ENCODE measurements around the gene SPDYC.

The SPDYC gene

DNA sequence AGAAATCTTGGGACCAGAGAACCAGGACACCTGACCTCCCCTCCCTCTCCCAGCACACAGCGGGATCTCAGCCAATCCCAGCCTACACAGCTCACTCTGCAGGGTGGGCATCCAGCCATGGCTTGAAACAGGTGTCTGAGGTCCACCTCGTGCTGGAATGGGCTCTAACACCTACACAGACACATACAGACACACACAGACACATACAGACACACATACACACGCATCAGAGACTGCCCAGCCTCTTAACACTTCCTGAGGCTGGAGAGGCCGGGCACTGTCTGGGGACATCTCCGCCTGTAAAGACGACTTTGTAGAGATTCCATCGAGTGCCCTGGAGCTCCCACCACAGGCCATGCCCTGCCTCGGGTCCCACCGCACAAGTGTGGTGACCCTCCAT lies 48.4 kb downstream of the SPDYC start:
- TF ChIP-seq, protein P1, sequence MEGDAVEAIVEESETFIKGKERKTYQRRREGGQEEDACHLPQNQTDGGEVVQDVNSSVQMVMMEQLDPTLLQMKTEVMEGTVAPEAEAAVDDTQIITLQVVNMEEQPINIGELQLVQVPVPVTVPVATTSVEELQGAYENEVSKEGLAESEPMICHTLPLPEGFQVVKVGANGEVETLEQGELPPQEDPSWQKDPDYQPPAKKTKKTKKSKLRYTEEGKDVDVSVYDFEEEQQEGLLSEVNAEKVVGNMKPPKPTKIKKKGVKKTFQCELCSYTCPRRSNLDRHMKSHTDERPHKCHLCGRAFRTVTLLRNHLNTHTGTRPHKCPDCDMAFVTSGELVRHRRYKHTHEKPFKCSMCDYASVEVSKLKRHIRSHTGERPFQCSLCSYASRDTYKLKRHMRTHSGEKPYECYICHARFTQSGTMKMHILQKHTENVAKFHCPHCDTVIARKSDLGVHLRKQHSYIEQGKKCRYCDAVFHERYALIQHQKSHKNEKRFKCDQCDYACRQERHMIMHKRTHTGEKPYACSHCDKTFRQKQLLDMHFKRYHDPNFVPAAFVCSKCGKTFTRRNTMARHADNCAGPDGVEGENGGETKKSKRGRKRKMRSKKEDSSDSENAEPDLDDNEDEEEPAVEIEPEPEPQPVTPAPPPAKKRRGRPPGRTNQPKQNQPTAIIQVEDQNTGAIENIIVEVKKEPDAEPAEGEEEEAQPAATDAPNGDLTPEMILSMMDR (IDR thresholded peaks at IDR 0.05; ENCODE audit: low read depth, low read length, missing control alignments) = no peak
- in situ Hi-C loops (cut with HindIII; ENCODE audit: low sequenced_read_pairs) = no loop called here
- DNase-seq (ENCODE audit: low read depth) = no peak
- no peak overlapping the region for H3K4me3 ChIP-seq (ENCODE audit: low read depth, low read length)

DNA sequence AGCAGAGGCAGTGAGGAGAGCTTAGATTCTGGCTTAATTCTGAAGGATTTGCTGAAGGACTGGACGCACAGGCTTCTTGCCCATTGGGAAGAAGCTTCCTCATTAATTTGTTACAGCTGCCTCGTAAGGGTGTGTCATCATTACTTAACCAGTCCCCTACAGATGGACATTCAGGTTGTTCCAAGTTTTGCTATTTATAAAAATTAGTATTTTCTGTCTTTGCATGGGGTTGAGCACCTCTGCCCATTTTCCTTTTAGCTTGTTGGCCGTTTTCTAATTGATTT lies 49.8 kb downstream of the SPDYC start:
- no peak for DNase-seq (ENCODE audit: low read depth)
- TF ChIP-seq, protein P1 (IDR thresholded peaks at IDR 0.05; ENCODE audit: low read depth, low read length, missing control alignments) = no peak
- in situ Hi-C loops (cut with HindIII; ENCODE audit: low sequenced_read_pairs) = no loop called here
- no peak overlapping the region for H3K4me3 ChIP-seq (ENCODE audit: low read depth, low read length)

- TF ChIP-seq, protein P1 (IDR thresholded peaks at IDR 0.05; ENCODE audit: low read depth, low read length, missing control alignments) = no peak
- in situ Hi-C loops (cut with HindIII; ENCODE audit: low sequenced_read_pairs) = no loop called here
- DNase-seq (ENCODE audit: low read depth) = no peak
- no peak overlapping the region for H3K4me3 ChIP-seq (ENCODE audit: low read depth, low read length)
Measured at GRCh38 chr11:65221026-65221425, 51.0 kb downstream of the SPDYC start.
